A673 (cell line): ENCODE data around the gene LINC00237. TPM values are rescaled to one million over a fixed set of nuclear protein-coding genes. Genes with fewer than 3 reads are reported as not detected.

Experiments
- BruUV-seq: library from RNA; stranded (reverse); fragments of 400-500 nt; replicated peaks from 2 replicates; lab custom pipeline; 2021; lab: Mats Ljungman, UMichigan
- CTCF ChIA-PET: fragments of 300-600 bp; sonication (Branson Sonifier 250); formaldehyde crosslinking; loops from one replicate; lab custom pipeline; 2022; ENCODE audit warnings: antibody characterized with exemption; lab: Charles Lee
- POLR2A ChIA-PET: fragments of 300-600 bp; sonication (Branson Sonifier 250); formaldehyde crosslinking; loops from one replicate; lab custom pipeline; 2022; ENCODE audit warnings: antibody characterized with exemption; ENCODE audit not compliant: low non-redundant PET; lab: Charles Lee
- DNase-seq: peaks from one replicate; pipeline ENCODE4 v3.0.0-alpha.2; 2015; ENCODE audit warnings: low spot score
- H3K27ac ChIP-seq: fragments of 200-600 bp; sonication (generic); 2 replicates; pipeline ENCODE4 v1.5.1; 2016; ENCODE audit warnings: mixed run types, low read depth, mild to moderate bottlenecking, mixed read lengths, antibody characterized with exemption, low read length; ENCODE audit not compliant: poor library complexity, severe bottlenecking
- H3K27me3 ChIP-seq: fragments of 200-600 bp; sonication (generic); replicated peaks from 2 replicates; pipeline ENCODE4 v1.6.1; 2017; ENCODE audit warnings: mixed run types, low read depth, mild to moderate bottlenecking, mixed read lengths, antibody characterized with exemption, low read length; ENCODE audit not compliant: insufficient read depth, poor library complexity
- H3K36me3 ChIP-seq: fragments of 200-600 bp; sonication (generic); 2 replicates; pipeline ENCODE4 v1.6.1; 2016; ENCODE audit warnings: mixed run types, mild to moderate bottlenecking, mixed read lengths, antibody characterized with exemption, low read length; ENCODE audit not compliant: insufficient read depth, poor library complexity, severe bottlenecking
- H3K4me1 ChIP-seq: fragments of 200-600 bp; sonication (generic); 2 replicates; pipeline ENCODE4 v1.6.1; 2017; ENCODE audit warnings: mixed run types, mild to moderate bottlenecking, mixed read lengths, antibody characterized with exemption, low read length; ENCODE audit not compliant: insufficient read depth, poor library complexity, severe bottlenecking
- H3K4me3 ChIP-seq: fragments of 200-600 bp; sonication (generic); 2 replicates; pipeline ENCODE4 v1.5.1; 2016; ENCODE audit warnings: low read depth, mixed run types, mild to moderate bottlenecking, mixed read lengths, low read length; ENCODE audit not compliant: poor library complexity, severe bottlenecking
- H3K9me3 ChIP-seq: fragments of 200-600 bp; sonication (generic); 2 replicates; pipeline ENCODE4 v1.6.1; 2016; ENCODE audit warnings: mixed run types, low read depth, mild to moderate bottlenecking, mixed read lengths, antibody characterized with exemption, low read length; ENCODE audit not compliant: poor library complexity, severe bottlenecking
- EZH2 ChIP-seq: fragments of 200-600 bp; sonication (generic); IDR thresholded peaks from 2 replicates; pipeline ENCODE4 v1.6.1; 2017; ENCODE audit warnings: borderline replicate concordance, low read depth, mild to moderate bottlenecking, mixed read lengths, antibody characterized with exemption, low read length; ENCODE audit not compliant: poor library complexity, severe bottlenecking
- intact Hi-C: fragments of 100-400 bp; cut with micrococcal nuclease; formaldehyde crosslinking; loops from one replicate; pipeline ENCODE4 v1.10.0; 2022; ENCODE audit not compliant: unreplicated experiment
- total RNA-seq: library from RNA; stranded (reverse); gene quantifications from 2 replicates; pipeline ENCODE4 v1.2.3, GENCODE V29; 2021
- TF ChIP-seq, protein P1 (sequence below): fragments of 300-800, 200-600 bp; sonication (generic); conservative IDR thresholded peaks from 2 replicates; pipeline ENCODE4 v1.5.1; 2017; ENCODE audit warnings: low read depth, mild to moderate bottlenecking, antibody characterized with exemption, low read length, moderate library complexity, mixed read lengths

The LINC00237 gene
- total RNA-seq, 1 experiment from 2014 or later: not detected

GRCh38 chr20:21141825-21142224, 35.7 kb upstream of the LINC00237 start:
- H3K9me3 ChIP-seq: no peaks in the 10 kb centered on the region
- ChIA-PET POLR2A (no interaction called here), CTCF (no interaction called here)
- no peak for DNase-seq
- no peak for TF ChIP-seq EZH2
- TF ChIP-seq, protein P1, sequence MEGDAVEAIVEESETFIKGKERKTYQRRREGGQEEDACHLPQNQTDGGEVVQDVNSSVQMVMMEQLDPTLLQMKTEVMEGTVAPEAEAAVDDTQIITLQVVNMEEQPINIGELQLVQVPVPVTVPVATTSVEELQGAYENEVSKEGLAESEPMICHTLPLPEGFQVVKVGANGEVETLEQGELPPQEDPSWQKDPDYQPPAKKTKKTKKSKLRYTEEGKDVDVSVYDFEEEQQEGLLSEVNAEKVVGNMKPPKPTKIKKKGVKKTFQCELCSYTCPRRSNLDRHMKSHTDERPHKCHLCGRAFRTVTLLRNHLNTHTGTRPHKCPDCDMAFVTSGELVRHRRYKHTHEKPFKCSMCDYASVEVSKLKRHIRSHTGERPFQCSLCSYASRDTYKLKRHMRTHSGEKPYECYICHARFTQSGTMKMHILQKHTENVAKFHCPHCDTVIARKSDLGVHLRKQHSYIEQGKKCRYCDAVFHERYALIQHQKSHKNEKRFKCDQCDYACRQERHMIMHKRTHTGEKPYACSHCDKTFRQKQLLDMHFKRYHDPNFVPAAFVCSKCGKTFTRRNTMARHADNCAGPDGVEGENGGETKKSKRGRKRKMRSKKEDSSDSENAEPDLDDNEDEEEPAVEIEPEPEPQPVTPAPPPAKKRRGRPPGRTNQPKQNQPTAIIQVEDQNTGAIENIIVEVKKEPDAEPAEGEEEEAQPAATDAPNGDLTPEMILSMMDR: no peak
- no peaks in the 10 kb centered on the region for H3K4me1 ChIP-seq
- no peaks in the 10 kb centered on the region for H3K36me3 ChIP-seq
- H3K4me3 ChIP-seq: no peak overlapping the region
- BruUV-seq: no TSS peak
- H3K27me3 ChIP-seq: no peaks in the 10 kb centered on the region
- H3K27ac ChIP-seq: no peak overlapping the region
- intact Hi-C loops: no loop called here

GRCh38 chr20:21139881-21140566, 33.9 kb upstream of the LINC00237 start:
- no peak for DNase-seq
- Histone ChIP-seq H3K27ac (no peak overlapping the region), H3K36me3 (no peaks in the 10 kb centered on the region), H3K4me1 (no peaks in the 10 kb centered on the region), H3K9me3 (no peaks in the 10 kb centered on the region), H3K4me3 (no peak overlapping the region), H3K27me3 (no peaks in the 10 kb centered on the region)
- CTCF ChIA-PET: no interaction called here
- intact Hi-C loops: no loop called here
- no TSS peak for BruUV-seq
- TF ChIP-seq, protein P1: no peak
- no peak for TF ChIP-seq EZH2
- POLR2A ChIA-PET: no interaction called here

GRCh38 chr20:21137078-21137477, 30.9 kb upstream of the LINC00237 start:
- no TSS peak for BruUV-seq
- H3K4me1 ChIP-seq: no peaks in the 10 kb centered on the region
- H3K9me3 ChIP-seq: no peaks in the 10 kb centered on the region
- H3K27ac ChIP-seq: no peak overlapping the region
- ChIA-PET POLR2A (no interaction called here), CTCF (interaction anchor here (0.6 kb wide), 1 partner anchor 21 kb away, joined by 3 read pairs; no protein-coding TSS in a partner anchor)
- H3K36me3 ChIP-seq: no peaks in the 10 kb centered on the region
- DNase-seq: no peak
- no peak overlapping the region for H3K4me3 ChIP-seq
- H3K27me3 ChIP-seq: no peaks in the 10 kb centered on the region
- TF ChIP-seq, protein P1: no peak
- no peak for TF ChIP-seq EZH2
- intact Hi-C loops: no loop called here
